ENCODE data around the gene SUSD6. TPM values are rescaled to one million over a fixed set of nuclear protein-coding genes. Genes with fewer than 3 reads are reported as not detected.

The SUSD6 gene
- total and polyA plus RNA-seq, 2 donors (not counting 1 experiment from before 2014, with no cell fraction given), result 62.3 to 97.8 TPM

DNA sequence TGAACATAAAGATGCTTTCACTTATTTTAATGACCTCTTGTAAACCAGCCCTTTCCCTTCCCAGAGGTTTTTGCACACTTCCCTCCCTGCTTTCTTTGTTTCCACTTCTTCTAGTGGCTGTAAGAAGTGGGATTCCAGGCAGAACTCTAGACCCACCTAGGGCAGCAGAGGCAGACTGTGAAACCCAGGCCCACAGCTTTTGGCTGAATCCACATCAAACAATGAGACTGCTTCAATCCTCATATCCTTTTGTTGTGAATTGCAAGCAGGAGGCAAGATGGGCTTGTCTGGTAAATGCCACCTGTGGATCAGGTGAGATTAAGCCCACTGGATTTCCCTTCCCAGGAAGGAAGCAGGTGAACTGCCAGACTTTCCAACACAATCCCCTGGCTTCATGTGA lies 49.5 kb upstream of the SUSD6 start:
- no peaks in the 10 kb centered on the region for H3K4me1 Mint-ChIP-seq
- H3K4me2 ChIP-seq (replicated peaks; ENCODE audit: low read depth, low read length, poor library complexity, severe bottlenecking), result no peak overlapping the region
- H3K9me3 Mint-ChIP-seq (ENCODE audit: insufficient read depth), result no peaks in the 10 kb centered on the region
- ChIA-PET CTCF (no interaction called here), POLR2A (no interaction called here)
- no peak overlapping the region for H3K9ac ChIP-seq (ENCODE audit: low read length)
- no peaks in the 10 kb centered on the region for H4K20me1 ChIP-seq (ENCODE audit: control insufficient read depth, insufficient read depth, low read length, poor library complexity, severe bottlenecking)
- intact Hi-C loops (cut with micrococcal nuclease), result no loop called here
- no peak for TF ChIP-seq CTCF (IDR thresholded peaks at IDR 0.05)
- no peak for TF ChIP-seq EZH2 (IDR thresholded peaks at IDR 0.05; ENCODE audit: borderline replicate concordance, insufficient read depth, low read depth, low read length, poor library complexity, severe bottlenecking)
- H3K4me3 ChIP-seq (ENCODE audit: control extremely low read depth in 1 of 5, extremely low read depth in 1 of 5, insufficient read depth in 1 of 5, low read depth in 2 of 5, low read length in 4 of 5), result no peak overlapping the region
- peaks cover 47% of the 10 kb centered on the region for H3K27me3 Mint-ChIP-seq
- H2AFZ ChIP-seq (ENCODE audit: insufficient read depth, low read depth, low read length, poor library complexity, severe bottlenecking), result no peak overlapping the region
- H3K79me2 ChIP-seq (ENCODE audit: control insufficient read depth, insufficient read depth, low read length), result no peaks in the 10 kb centered on the region
- H3K36me3 ChIP-seq (replicated peaks in 1 of 2; ENCODE audit: control extremely low read depth in 1 of 2, control insufficient read depth in 1 of 2, extremely low read depth in 1 of 2, insufficient read depth in 2 of 2, low read length in 1 of 2), result no peaks in the 10 kb centered on the region
- peaks cover 0 to 30% (median 15%) of the 10 kb centered on the region in 4 experiments for H3K27me3 ChIP-seq (replicated peaks in 1 of 4; ENCODE audit: control extremely low read depth in 1 of 4, control insufficient read depth in 3 of 4, insufficient read depth in 4 of 4, low read length in 3 of 4)
- no peak overlapping the region for H3K27ac ChIP-seq (ENCODE audit: low read length in 2 of 2)
- no peak overlapping the region for H3K4me3 Mint-ChIP-seq
- no peaks in the 10 kb centered on the region for H3K9me3 ChIP-seq (ENCODE audit: control extremely low read depth in 1 of 3, control insufficient read depth in 2 of 3, insufficient read depth in 1 of 3, low read length in 2 of 3)
- no peak for ATAC-seq (ENCODE audit: low read depth)
- H3K27ac Mint-ChIP-seq, result no peak overlapping the region
- DNase-seq, result no peak
- no peaks in the 10 kb centered on the region for H3K4me1 ChIP-seq (ENCODE audit: control insufficient read depth in 2 of 2, insufficient read depth in 2 of 2, low read length in 2 of 2)

- H3K27ac Mint-ChIP-seq, result no peak overlapping the region
- TF ChIP-seq CTCF (IDR thresholded peaks at IDR 0.05), result no peak
- no peak for TF ChIP-seq EZH2 (IDR thresholded peaks at IDR 0.05; ENCODE audit: borderline replicate concordance, insufficient read depth, low read depth, low read length, poor library complexity, severe bottlenecking)
- 100% methylated on average over 2 of the region's 5 CpGs for WGBS (ENCODE audit: insufficient coverage)
- ATAC-seq (ENCODE audit: low read depth), result no peak
- no peaks in the 10 kb centered on the region for H3K36me3 ChIP-seq (replicated peaks in 1 of 2; ENCODE audit: control extremely low read depth in 1 of 2, control insufficient read depth in 1 of 2, extremely low read depth in 1 of 2, insufficient read depth in 2 of 2, low read length in 1 of 2)
- no peak overlapping the region for H2AFZ ChIP-seq (ENCODE audit: insufficient read depth, low read depth, low read length, poor library complexity, severe bottlenecking)
- H4K20me1 ChIP-seq (ENCODE audit: control insufficient read depth, insufficient read depth, low read length, poor library complexity, severe bottlenecking), result no peaks in the 10 kb centered on the region
- intact Hi-C loops (cut with micrococcal nuclease), result no loop called here
- H3K27me3 Mint-ChIP-seq, result peaks cover 50% of the 10 kb centered on the region
- H3K9ac ChIP-seq (ENCODE audit: low read length), result no peak overlapping the region
- H3K4me1 ChIP-seq (ENCODE audit: control insufficient read depth in 2 of 2, insufficient read depth in 2 of 2, low read length in 2 of 2), result peaks cover 2 to 9% of the 10 kb centered on the region in 2 donors
- peaks cover 0 to 54% (median 33%) of the 10 kb centered on the region in 4 experiments for H3K27me3 ChIP-seq (replicated peaks in 1 of 4; ENCODE audit: control extremely low read depth in 1 of 4, control insufficient read depth in 3 of 4, insufficient read depth in 4 of 4, low read length in 3 of 4)
- no peak overlapping the region for H3K27ac ChIP-seq (ENCODE audit: low read length in 2 of 2)
- no peaks in the 10 kb centered on the region for H3K9me3 Mint-ChIP-seq (ENCODE audit: insufficient read depth)
- DNase-seq, result no peak
- H3K9me3 ChIP-seq (ENCODE audit: control extremely low read depth in 1 of 3, control insufficient read depth in 2 of 3, insufficient read depth in 1 of 3, low read length in 2 of 3), result peaks cover 0 to under 1% (median 0%) of the 10 kb centered on the region in 3 donors
- no peak overlapping the region for H3K4me3 ChIP-seq (ENCODE audit: control extremely low read depth in 1 of 5, extremely low read depth in 1 of 5, insufficient read depth in 1 of 5, low read depth in 2 of 5, low read length in 4 of 5)
- no peak overlapping the region for H3K4me2 ChIP-seq (replicated peaks; ENCODE audit: low read depth, low read length, poor library complexity, severe bottlenecking)
- no peak overlapping the region for H3K4me3 Mint-ChIP-seq
- ChIA-PET POLR2A (no interaction called here), CTCF (interaction anchor here (1.4 kb wide), 1 partner anchor 9 kb away, joined by 3 read pairs; no protein-coding TSS in a partner anchor)
- H3K4me1 Mint-ChIP-seq, result peaks cover 2% of the 10 kb centered on the region
- no peaks in the 10 kb centered on the region for H3K79me2 ChIP-seq (ENCODE audit: control insufficient read depth, insufficient read depth, low read length)
Observed at GRCh38 chr14:69567563-69567962, 43.8 kb upstream of the SUSD6 start.

Data from B cell (primary cell).